Transverse colon (tissue), 3 donors: ENCODE results near the gene FANCC.

Experiments
- POLR2A ChIP-seq: fragments of 450-650 bp; IDR thresholded peaks from one replicate; pipeline ENCODE4 v1.6.1; 2016; ENCODE audit warnings: antibody characterized with exemption, mild to moderate bottlenecking, moderate library complexity
- TF ChIP-seq, protein P1 (sequence below), 5 experiments: fragments of 200-600 bp in 3 of 5; fragments of 450-650 bp in 2 of 5; sonication (generic) in 3 of 5; IDR thresholded peaks; 1 replicate in 2 of 5; 2 replicates in 3 of 5; pipeline ENCODE4 v1.5.1; 2016 to 2017; ENCODE audit warnings: antibody characterized with exemption in 5 of 5, inconsistent platforms in 3 of 5, mild to moderate bottlenecking in 2 of 5, moderate library complexity in 1 of 5

GRCh38 chr9:95100071-95100627, 217.4 kb downstream of the FANCC start:
- TF ChIP-seq, protein P1, sequence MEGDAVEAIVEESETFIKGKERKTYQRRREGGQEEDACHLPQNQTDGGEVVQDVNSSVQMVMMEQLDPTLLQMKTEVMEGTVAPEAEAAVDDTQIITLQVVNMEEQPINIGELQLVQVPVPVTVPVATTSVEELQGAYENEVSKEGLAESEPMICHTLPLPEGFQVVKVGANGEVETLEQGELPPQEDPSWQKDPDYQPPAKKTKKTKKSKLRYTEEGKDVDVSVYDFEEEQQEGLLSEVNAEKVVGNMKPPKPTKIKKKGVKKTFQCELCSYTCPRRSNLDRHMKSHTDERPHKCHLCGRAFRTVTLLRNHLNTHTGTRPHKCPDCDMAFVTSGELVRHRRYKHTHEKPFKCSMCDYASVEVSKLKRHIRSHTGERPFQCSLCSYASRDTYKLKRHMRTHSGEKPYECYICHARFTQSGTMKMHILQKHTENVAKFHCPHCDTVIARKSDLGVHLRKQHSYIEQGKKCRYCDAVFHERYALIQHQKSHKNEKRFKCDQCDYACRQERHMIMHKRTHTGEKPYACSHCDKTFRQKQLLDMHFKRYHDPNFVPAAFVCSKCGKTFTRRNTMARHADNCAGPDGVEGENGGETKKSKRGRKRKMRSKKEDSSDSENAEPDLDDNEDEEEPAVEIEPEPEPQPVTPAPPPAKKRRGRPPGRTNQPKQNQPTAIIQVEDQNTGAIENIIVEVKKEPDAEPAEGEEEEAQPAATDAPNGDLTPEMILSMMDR (IDR thresholded peaks at IDR 0.05) = no peak
- no peak for TF ChIP-seq POLR2A
